Panc1 (cell line): Measurements from ENCODE around the gene AATK. TPM values are rescaled to one million over a fixed set of nuclear protein-coding genes. Genes with fewer than 3 reads are reported as not detected.

Experiments
- ATAC-seq: fragments of 200-7000 bp; cut with Tn5 transposase; 2 replicates; pipeline ENCODE4 v1.9.1; 2020; ENCODE audit warnings: mild to moderate bottlenecking, moderate library complexity
- BruUV-seq: library from RNA; stranded (reverse); fragments of 400-500 nt; replicated peaks from 2 replicates; lab custom pipeline; 2021; lab: Mats Ljungman, UMichigan
- CTCF ChIA-PET: fragments of 300-600 bp; sonication (Branson Sonifier 250); formaldehyde crosslinking; loops from one replicate; lab custom pipeline; 2022; ENCODE audit warnings: antibody characterized with exemption; lab: Charles Lee
- POLR2A ChIA-PET: fragments of 300-600 bp; sonication (Branson Sonifier 250); formaldehyde crosslinking; loops from one replicate; lab custom pipeline; 2022; ENCODE audit warnings: antibody characterized with exemption; lab: Charles Lee
- DNase-seq: peaks from one replicate; pipeline ENCODE4 v3.0.0-alpha.2; 2010; ENCODE audit warnings: low read depth, low spot score
- H3K27ac ChIP-seq: 2 replicates; pipeline ENCODE4 v1.5.1; 2011; ENCODE audit warnings: mild to moderate bottlenecking, low read length, inconsistent platforms
- H3K27me3 ChIP-seq: fragments of 200-500 bp; sonication (Bioruptor generic); 2 replicates; pipeline ENCODE4 v1.6.0; 2014; ENCODE audit warnings: low read length, inconsistent platforms; ENCODE audit not compliant: control insufficient read depth, insufficient read depth
- H3K36me3 ChIP-seq: fragments of 200-500 bp; sonication (Bioruptor generic); 2 replicates; pipeline ENCODE4 v1.5.1; 2014; ENCODE audit warnings: inconsistent platforms, mild to moderate bottlenecking, low read length, moderate library complexity; ENCODE audit not compliant: control insufficient read depth, insufficient read depth
- H3K4me1 ChIP-seq: 2 replicates; pipeline ENCODE4 v1.5.1; 2011; ENCODE audit warnings: inconsistent platforms, mild to moderate bottlenecking, low read length, moderate library complexity; ENCODE audit not compliant: control insufficient read depth, insufficient read depth
- H3K4me3 ChIP-seq, 2 experiments: 2 replicates each; pipeline ENCODE4 v1.5.1; 2011 to 2012; ENCODE audit warnings: low read depth in 2 of 2, low read length in 2 of 2, mild to moderate bottlenecking in 2 of 2, inconsistent platforms in 1 of 2, moderate library complexity in 1 of 2
- H3K9me3 ChIP-seq: fragments of 200-500 bp; sonication (Bioruptor generic); 2 replicates; pipeline ENCODE4 v1.5.1; 2014; ENCODE audit warnings: low read depth, mild to moderate bottlenecking, inconsistent platforms, low read length, moderate library complexity; ENCODE audit not compliant: control insufficient read depth, insufficient read depth
- CTCF ChIP-seq: fragments of 450-650 bp; IDR thresholded peaks from 2 replicates; pipeline ENCODE4 v1.5.1; 2017; ENCODE audit warnings: mild to moderate bottlenecking
- POLR2AphosphoS5 ChIP-seq: IDR thresholded peaks from 2 replicates; pipeline ENCODE4 v1.6.1; 2012; ENCODE audit warnings: mild to moderate bottlenecking, low read depth, low read length, moderate library complexity
- REST ChIP-seq, 2 experiments: IDR thresholded peaks; 2 replicates each; pipeline ENCODE4 v1.6.1; 2011 to 2012; ENCODE audit warnings: low read depth in 2 of 2, control low read depth in 1 of 2, low read length in 1 of 2, mild to moderate bottlenecking in 1 of 2, moderate library complexity in 1 of 2; ENCODE audit not compliant: insufficient read depth in 1 of 2
- SIN3A ChIP-seq: IDR thresholded peaks from 2 replicates; pipeline ENCODE4 v1.6.1; 2012; ENCODE audit warnings: low read depth, mild to moderate bottlenecking, low read length, moderate library complexity, borderline replicate concordance; ENCODE audit not compliant: insufficient read depth
- TCF7L2 ChIP-seq: IDR thresholded peaks from 2 replicates; pipeline ENCODE4 v1.6.1; 2011; ENCODE audit warnings: mild to moderate bottlenecking, low read depth, low read length, inconsistent platforms
- in situ Hi-C: cut with HindIII; loops from 2 replicates; pipeline ENCODE4 v1.10.0; 2016; ENCODE audit warnings: low sequenced_read_pairs, low pct_unique_long_range_greater_than_20kb
- intact Hi-C: fragments of 100-400 bp; cut with micrococcal nuclease; formaldehyde crosslinking; loops from one replicate; pipeline ENCODE4 v1.10.0; 2022; ENCODE audit not compliant: unreplicated experiment
- total RNA-seq: library from RNA; stranded (reverse); gene quantifications from one replicate; pipeline ENCODE4 v1.2.1, GENCODE V29; 2021; ENCODE audit not compliant: unreplicated experiment

The AATK gene
- total RNA-seq, 1 experiment from 2014 or later = 3.7 TPM

GRCh38 chr17:81191116-81191515, 25.1 kb upstream of the AATK start:
- intact Hi-C loops = no loop called here
- H3K4me1 ChIP-seq = no peaks in the 10 kb centered on the region
- BruUV-seq = no TSS peak
- ATAC-seq (no peak), DNase-seq (no peak)
- no peak for TF ChIP-seq POLR2AphosphoS5
- TF ChIP-seq REST (IDR thresholded peaks at IDR 0.05; ENCODE audit: insufficient read depth in 1 of 2, low read depth in 2 of 2, low read length in 1 of 2) = no peak
- no peak for TF ChIP-seq TCF7L2
- TF ChIP-seq CTCF = no peak
- no peak for TF ChIP-seq SIN3A
- no peak overlapping the region for H3K4me3 ChIP-seq
- H3K27me3 ChIP-seq = no peaks in the 10 kb centered on the region
- no peaks in the 10 kb centered on the region for H3K36me3 ChIP-seq
- in situ Hi-C loops = no loop called here
- H3K9me3 ChIP-seq = no peaks in the 10 kb centered on the region
- POLR2A ChIA-PET = no interaction called here
- CTCF ChIA-PET = no interaction called here
- no peak overlapping the region for H3K27ac ChIP-seq

- Histone ChIP-seq H3K27ac (no peak overlapping the region), H3K36me3 (no peaks in the 10 kb centered on the region), H3K4me3 (no peak overlapping the region), H3K4me1 (no peaks in the 10 kb centered on the region), H3K27me3 (no peaks in the 10 kb centered on the region), H3K9me3 (no peaks in the 10 kb centered on the region)
- no TSS peak for BruUV-seq
- in situ Hi-C loops (no loop called here), intact Hi-C loops (no loop called here)
- no peak for ATAC-seq
- no peak for TF ChIP-seq REST (IDR thresholded peaks at IDR 0.05; ENCODE audit: insufficient read depth in 1 of 2, low read depth in 2 of 2, low read length in 1 of 2)
- TF ChIP-seq CTCF = no peak
- TF ChIP-seq POLR2AphosphoS5 = no peak
- TF ChIP-seq TCF7L2 = no peak
- TF ChIP-seq SIN3A = no peak
- POLR2A ChIA-PET = no interaction called here
- CTCF ChIA-PET = no interaction called here
- no peak for DNase-seq
These were observed 24.6 kb upstream of the AATK start for GRCh38 chr17:81190591-81190990.
